Neuronal stem cell (in vitro differentiated cells): ENCODE measurements around the gene TIAM2.

ENCODE experiments used
- DNase-seq: peaks from one replicate; pipeline ENCODE4 v3.0.0-alpha.2; 2013; ENCODE audit warnings: low spot score
- H2AFZ ChIP-seq: one replicate; pipeline ENCODE4 v1.6.1; 2013; ENCODE audit warnings: mild to moderate bottlenecking, low read length, inconsistent platforms
- H2AK5ac ChIP-seq: 2 replicates; pipeline ENCODE4 v1.6.1; 2013; ENCODE audit warnings: low read depth, mild to moderate bottlenecking, inconsistent platforms, low read length, moderate library complexity, mixed read lengths
- H2BK120ac ChIP-seq: 2 replicates; pipeline ENCODE4 v1.6.1; 2013; ENCODE audit warnings: low read depth, mild to moderate bottlenecking, inconsistent platforms, low read length, moderate library complexity, mixed read lengths
- H2BK12ac ChIP-seq: one replicate; pipeline ENCODE4 v1.6.1; 2013; ENCODE audit warnings: low read length, inconsistent platforms
- H2BK15ac ChIP-seq: 2 replicates; pipeline ENCODE4 v1.6.1; 2013; ENCODE audit warnings: mild to moderate bottlenecking, low read length, inconsistent platforms, mixed read lengths
- H2BK5ac ChIP-seq: one replicate; pipeline ENCODE4 v1.6.1; 2013; ENCODE audit warnings: inconsistent platforms, mild to moderate bottlenecking, low read length, moderate library complexity
- H3K14ac ChIP-seq: one replicate; pipeline ENCODE4 v1.6.1; 2013; ENCODE audit warnings: low read length, inconsistent platforms
- H3K18ac ChIP-seq: 2 replicates; pipeline ENCODE4 v1.6.1; 2013; ENCODE audit warnings: low read length, inconsistent platforms
- H3K23ac ChIP-seq: 2 replicates; pipeline ENCODE4 v1.6.1; 2013; ENCODE audit warnings: low read depth, mild to moderate bottlenecking, mixed read lengths, low read length, inconsistent platforms; ENCODE audit not compliant: poor library complexity
- H3K27ac ChIP-seq: replicated peaks from 3 replicates; pipeline ENCODE4 v1.5.1; 2013; ENCODE audit warnings: low read length, inconsistent platforms
- H3K27me3 ChIP-seq, 3 experiments: 2 replicates each; pipeline ENCODE4 v1.6.1; 2013; ENCODE audit warnings: low read length in 3 of 3, mild to moderate bottlenecking in 2 of 3, inconsistent platforms in 1 of 3, low read depth in 1 of 3, mixed read lengths in 1 of 3, moderate library complexity in 1 of 3; ENCODE audit not compliant: control insufficient read depth in 3 of 3, insufficient read depth in 3 of 3
- H3K36me3 ChIP-seq, 2 donors: replicated peaks in 1 of 2; 2 replicates each; pipeline ENCODE4 v1.6.1; 2013; ENCODE audit warnings: low read length in 2 of 2; ENCODE audit not compliant: control insufficient read depth in 2 of 2, insufficient read depth in 2 of 2
- H3K4ac ChIP-seq: 2 replicates; pipeline ENCODE4 v1.6.1; 2013; ENCODE audit warnings: inconsistent platforms, mild to moderate bottlenecking, low read length, moderate library complexity
- H3K4me1 ChIP-seq, 2 donors: 1 replicate in 1 of 2; 2 replicates in 1 of 2; pipeline ENCODE4 v1.6.1; 2013; ENCODE audit warnings: low read length in 2 of 2, low read depth in 1 of 2; ENCODE audit not compliant: control insufficient read depth in 2 of 2, insufficient read depth in 1 of 2
- H3K4me2 ChIP-seq: one replicate; pipeline ENCODE4 v1.6.1; 2013; ENCODE audit warnings: mild to moderate bottlenecking, low read length, inconsistent platforms; ENCODE audit not compliant: insufficient read depth, poor library complexity, severe bottlenecking
- H3K4me3 ChIP-seq, 2 donors: 2 replicates each; pipeline ENCODE4 v1.5.1; 2013; ENCODE audit warnings: low read length in 2 of 2, mild to moderate bottlenecking in 2 of 2, inconsistent platforms in 1 of 2, moderate library complexity in 1 of 2
- H3K79me1 ChIP-seq: one replicate; pipeline ENCODE4 v1.6.1; 2013; ENCODE audit warnings: low read depth, mild to moderate bottlenecking, inconsistent platforms, low read length, moderate library complexity
- H3K9ac ChIP-seq: one replicate; pipeline ENCODE4 v1.6.1; 2013; ENCODE audit warnings: mild to moderate bottlenecking, low read depth, low read length, inconsistent platforms; ENCODE audit not compliant: poor library complexity
- H3K9me3 ChIP-seq, 2 donors: replicated peaks in 1 of 2; 2 replicates each; pipeline versions ENCODE3 to v1.6.1; 2013; ENCODE audit warnings: low read length in 2 of 2, mild to moderate bottlenecking in 2 of 2, inconsistent platforms in 1 of 2, low read depth in 1 of 2, mixed read lengths in 1 of 2, moderate library complexity in 1 of 2; ENCODE audit not compliant: control insufficient read depth in 2 of 2, insufficient read depth in 1 of 2
- H4K8ac ChIP-seq: one replicate; pipeline ENCODE4 v1.6.1; 2013; ENCODE audit warnings: low read depth, mild to moderate bottlenecking, inconsistent platforms, low read length, moderate library complexity
- H4K91ac ChIP-seq: one replicate; pipeline ENCODE4 v1.6.1; 2013; ENCODE audit warnings: low read length, low read depth, mild to moderate bottlenecking, inconsistent platforms; ENCODE audit not compliant: poor library complexity
- WGBS, 2 donors: extraction: QIAGEN DNeasy Blood & Tissue Kit; methylation state at CpG; one replicate each; pipeline ENCODE4 v1.1.7; 2013; ENCODE audit warnings: missing lambda C conversion rate in 2 of 2, mixed read lengths in 1 of 2; ENCODE audit not compliant: insufficient read length in 2 of 2, insufficient replicate concordance in 1 of 2; ENCODE audit errors: extremely low coverage in 2 of 2; 5-methylcytosine and 5-hydroxymethylcytosine counted together

TIAM2 gene

DNA sequence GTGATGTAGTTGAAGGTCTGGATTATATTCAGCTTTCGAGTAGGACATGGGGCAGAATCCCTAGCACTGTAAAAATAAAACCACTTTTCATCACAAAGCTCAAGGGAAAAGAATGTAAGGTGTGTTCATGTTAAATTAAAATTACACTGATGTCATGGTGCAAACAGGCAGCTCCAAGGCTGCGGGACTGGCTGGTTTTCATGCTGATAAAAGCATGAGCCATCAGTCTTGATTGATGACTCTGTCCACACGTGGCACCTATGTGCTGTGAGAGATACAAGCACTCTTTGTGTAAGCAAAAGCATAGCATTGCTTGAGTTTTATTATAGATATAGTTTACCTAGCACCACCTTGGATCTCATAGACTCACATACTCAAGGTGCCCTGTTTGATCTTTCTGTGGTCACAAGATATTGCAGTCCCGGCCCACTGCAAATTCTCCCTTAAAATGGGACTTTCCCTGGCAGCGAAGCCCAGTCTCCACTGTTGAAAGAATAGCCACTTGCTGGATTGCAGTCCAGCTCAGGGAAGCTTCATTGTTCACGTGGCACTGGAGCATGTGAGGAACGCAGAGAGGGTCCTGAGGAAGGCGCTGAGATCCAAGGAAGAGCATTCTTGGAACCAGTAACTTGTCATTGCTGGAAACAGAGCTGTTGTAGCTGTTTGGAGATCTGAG lies 90.6 kb downstream of the TIAM2 start:
- no peak overlapping the region for H3K14ac ChIP-seq
- no peaks in the 10 kb centered on the region for H3K9me3 ChIP-seq
- no peak overlapping the region for H2AK5ac ChIP-seq
- H3K9ac ChIP-seq, result no peak overlapping the region
- peaks cover 7 to 19% of the 10 kb centered on the region in 2 donors for H3K4me1 ChIP-seq
- H4K8ac ChIP-seq, result no peak overlapping the region
- no peak overlapping the region for H4K91ac ChIP-seq
- H2AFZ ChIP-seq, result no peak overlapping the region
- no CpG with 5 or more reads among the region's 8 CpGs for WGBS, 2 donors
- H3K27ac ChIP-seq, result no peak overlapping the region
- no peak overlapping the region for H2BK15ac ChIP-seq
- peaks cover 0 to 4% of the 10 kb centered on the region in 2 donors for H3K36me3 ChIP-seq
- no peak overlapping the region for H2BK120ac ChIP-seq
- H3K4me3 ChIP-seq, result no peak overlapping the region
- no peaks in the 10 kb centered on the region for H3K27me3 ChIP-seq
- H3K79me1 ChIP-seq, result no peaks in the 10 kb centered on the region
- no peak overlapping the region for H3K18ac ChIP-seq
- H3K4me2 ChIP-seq, result no peak overlapping the region
- H2BK5ac ChIP-seq, result no peak overlapping the region
- H3K4ac ChIP-seq, result no peak overlapping the region
- H2BK12ac ChIP-seq, result no peak overlapping the region
- H3K23ac ChIP-seq, result no peak overlapping the region
- DNase-seq, result no peak

DNA sequence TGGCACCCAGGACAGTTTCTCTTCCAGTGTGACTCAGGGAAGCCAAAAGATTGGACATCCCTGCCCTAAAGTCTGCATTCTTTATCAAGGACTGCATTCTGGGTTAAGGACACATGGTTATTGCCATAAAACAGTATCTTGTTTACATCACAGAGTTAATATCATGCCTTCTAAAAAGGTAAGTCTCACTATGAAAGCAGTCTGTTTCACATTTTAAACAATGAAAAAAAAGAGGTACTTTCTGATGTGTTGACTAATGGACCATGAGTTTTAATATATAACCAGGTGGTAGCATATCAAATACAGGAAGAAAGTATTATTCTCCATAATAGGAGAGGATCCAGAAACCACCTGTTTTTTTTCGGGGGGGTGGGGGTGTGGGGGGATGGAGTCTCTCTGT lies 93.7 kb downstream of the TIAM2 start:
- Histone ChIP-seq H3K9ac (no peak overlapping the region), H3K23ac (no peak overlapping the region), H3K4me1 (peaks cover 7 to 14% of the 10 kb centered on the region in 2 donors), H3K36me3 (peaks cover 6 to 19% of the 10 kb centered on the region in 2 donors), H2BK5ac (no peak overlapping the region), H2BK12ac (no peak overlapping the region), H2AFZ (no peak overlapping the region), H3K27ac (no peak overlapping the region), H3K9me3 (peaks cover 0 to 2% of the 10 kb centered on the region in 2 donors), H3K14ac (no peak overlapping the region), H2AK5ac (no peak overlapping the region), H3K18ac (no peak overlapping the region), H4K91ac (no peak overlapping the region), H3K4me2 (no peak overlapping the region), H3K27me3 (no peaks in the 10 kb centered on the region), H3K79me1 (no peaks in the 10 kb centered on the region), H4K8ac (no peak overlapping the region), H3K4ac (no peak overlapping the region), H3K4me3 (no peak overlapping the region), H2BK120ac (no peak overlapping the region), H2BK15ac (no peak overlapping the region)
- no CpG with 5 or more reads among the region's 1 CpG for WGBS, 2 donors
- DNase-seq, result no peak

DNA sequence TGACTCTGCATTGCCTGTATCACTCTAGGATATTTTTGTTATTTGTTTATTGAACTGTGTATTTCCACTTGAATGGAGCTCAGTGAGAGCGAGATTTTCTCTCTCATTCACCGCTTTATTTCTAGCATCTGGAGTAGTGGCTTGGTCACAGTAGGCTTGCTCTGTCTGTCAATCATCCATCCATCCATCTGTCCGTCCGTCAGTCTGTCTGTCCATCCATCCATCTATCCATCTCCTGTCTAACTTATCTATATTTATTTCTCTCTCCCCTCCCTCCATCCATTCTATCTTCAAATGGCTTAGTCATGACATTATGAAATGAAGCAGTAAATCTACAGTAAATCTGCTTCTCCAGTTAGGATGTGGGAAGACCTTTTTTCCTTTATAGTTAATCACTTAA lies 94.6 kb downstream of the TIAM2 start:
- no peak overlapping the region for H2BK15ac ChIP-seq
- no peak overlapping the region for H4K91ac ChIP-seq
- H3K4me2 ChIP-seq, result no peak overlapping the region
- no peak overlapping the region for H2BK12ac ChIP-seq
- no peak overlapping the region for H2AFZ ChIP-seq
- WGBS, 2 donors, result no CpG with 5 or more reads among the region's 4 CpGs
- no peak overlapping the region for H3K4me3 ChIP-seq
- H3K4ac ChIP-seq, result no peak overlapping the region
- H3K27me3 ChIP-seq, result no peaks in the 10 kb centered on the region
- no peak overlapping the region for H3K9ac ChIP-seq
- H2AK5ac ChIP-seq, result no peak overlapping the region
- no peak overlapping the region for H3K23ac ChIP-seq
- peaks cover 0 to 2% of the 10 kb centered on the region in 2 donors for H3K9me3 ChIP-seq
- no peaks in the 10 kb centered on the region for H3K79me1 ChIP-seq
- H3K18ac ChIP-seq, result no peak overlapping the region
- H2BK5ac ChIP-seq, result no peak overlapping the region
- no peak overlapping the region for H2BK120ac ChIP-seq
- H3K4me1 ChIP-seq, result peaks cover 5 to 8% of the 10 kb centered on the region in 2 donors
- DNase-seq, result no peak
- H3K36me3 ChIP-seq, result peaks cover 6 to 19% of the 10 kb centered on the region in 2 donors
- no peak overlapping the region for H4K8ac ChIP-seq
- H3K14ac ChIP-seq, result no peak overlapping the region
- no peak overlapping the region for H3K27ac ChIP-seq

DNA sequence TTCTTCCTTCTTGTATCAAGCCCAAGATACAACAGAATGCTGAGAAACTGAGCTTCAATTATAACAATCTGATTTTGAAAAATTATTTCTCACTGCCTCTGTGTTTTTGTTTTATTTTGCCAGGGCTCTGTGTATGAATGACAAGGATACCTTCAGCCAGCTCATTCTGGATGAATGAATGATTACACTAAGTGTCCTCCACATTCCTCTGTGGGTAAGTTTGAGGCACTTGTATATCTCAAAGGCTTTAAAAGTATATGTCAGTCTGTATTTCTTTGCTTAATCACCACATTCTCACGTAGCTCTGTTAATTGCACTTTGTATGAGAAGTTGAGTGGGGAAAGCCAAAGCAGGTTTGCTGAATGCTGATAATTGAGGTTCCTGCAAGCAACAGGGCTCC lies 95.1 kb downstream of the TIAM2 start:
- Histone ChIP-seq H2BK15ac (no peak overlapping the region), H4K91ac (no peak overlapping the region), H3K9me3 (peaks cover 0 to 2% of the 10 kb centered on the region in 2 donors), H2BK12ac (no peak overlapping the region), H4K8ac (no peak overlapping the region), H3K14ac (no peak overlapping the region), H3K79me1 (no peaks in the 10 kb centered on the region), H2BK5ac (no peak overlapping the region), H3K4ac (no peak overlapping the region), H3K4me1 (peaks cover under 1 to 9% of the 10 kb centered on the region in 2 donors), H2AK5ac (no peak overlapping the region), H2BK120ac (no peak overlapping the region), H3K9ac (no peak overlapping the region), H3K4me3 (no peak overlapping the region), H3K23ac (no peak overlapping the region), H3K27me3 (no peaks in the 10 kb centered on the region), H3K18ac (no peak overlapping the region), H3K27ac (no peak overlapping the region), H3K4me2 (no peak overlapping the region), H3K36me3 (peaks cover 6 to 19% of the 10 kb centered on the region in 2 donors), H2AFZ (no peak overlapping the region)
- no CpG with 5 or more reads among the region's 1 CpG for WGBS, 2 donors
- no peak for DNase-seq
